GM12875 (cell line): ENCODE data around the gene BMERB1.

Experiments used
- H3K4me3 ChIP-seq: one replicate; pipeline ENCODE4 v1.5.1; 2011; ENCODE audit warnings: low read depth, low read length, control low read depth
- CTCF ChIP-seq: IDR thresholded peaks from 2 replicates; pipeline ENCODE4 v1.5.1; 2011; ENCODE audit warnings: low read depth, mild to moderate bottlenecking, control low read depth, inconsistent platforms, low read length, moderate library complexity, borderline replicate concordance; ENCODE audit not compliant: insufficient read depth

BMERB1 gene

DNA sequence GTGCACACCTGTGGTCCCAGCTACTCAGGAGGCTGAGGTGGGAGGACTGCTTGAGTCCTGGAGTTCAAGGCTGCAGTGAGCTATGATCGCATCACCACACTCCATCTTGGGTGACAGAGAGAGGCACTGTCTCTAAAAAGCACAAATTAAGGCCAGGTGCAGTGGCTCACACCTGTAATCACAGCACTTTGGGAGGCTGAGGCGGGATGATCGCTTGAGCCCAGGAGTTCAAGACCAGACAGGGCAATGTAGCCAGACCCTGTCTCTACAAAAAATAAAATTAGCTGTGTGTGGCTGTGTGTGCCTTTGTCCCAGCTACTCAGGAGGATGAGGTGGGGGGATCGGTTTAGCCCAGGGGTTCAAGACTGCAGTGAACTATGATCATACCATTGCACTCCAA is 81.6 kb downstream of the BMERB1 start:
- no peak overlapping the region for H3K4me3 ChIP-seq
- TF ChIP-seq CTCF, result no peak

DNA sequence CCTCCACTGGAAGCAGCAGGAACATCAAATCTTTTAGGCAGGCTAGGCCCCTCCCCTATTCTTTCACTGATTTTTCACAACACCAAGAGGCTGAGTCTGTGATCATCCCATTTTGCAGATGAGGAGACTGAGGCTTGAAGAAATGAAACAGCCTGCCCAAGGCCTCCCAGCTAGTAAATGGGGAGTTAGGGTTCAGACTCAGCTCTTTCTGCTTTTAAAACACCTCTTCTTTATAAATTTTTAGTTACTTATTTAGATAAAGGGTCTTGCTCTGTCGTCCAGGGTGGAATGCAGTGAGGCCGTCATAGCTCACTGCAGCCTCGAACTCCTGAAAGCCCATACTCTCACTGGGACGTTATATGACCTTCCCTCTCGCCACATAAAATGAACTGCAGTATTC is 82.2 kb downstream of the BMERB1 start:
- no peak overlapping the region for H3K4me3 ChIP-seq
- TF ChIP-seq CTCF, result no peak

- TF ChIP-seq CTCF, result no peak
These were observed 83.5 kb downstream of the BMERB1 start for GRCh38 chr16:15517743-15518377.

DNA sequence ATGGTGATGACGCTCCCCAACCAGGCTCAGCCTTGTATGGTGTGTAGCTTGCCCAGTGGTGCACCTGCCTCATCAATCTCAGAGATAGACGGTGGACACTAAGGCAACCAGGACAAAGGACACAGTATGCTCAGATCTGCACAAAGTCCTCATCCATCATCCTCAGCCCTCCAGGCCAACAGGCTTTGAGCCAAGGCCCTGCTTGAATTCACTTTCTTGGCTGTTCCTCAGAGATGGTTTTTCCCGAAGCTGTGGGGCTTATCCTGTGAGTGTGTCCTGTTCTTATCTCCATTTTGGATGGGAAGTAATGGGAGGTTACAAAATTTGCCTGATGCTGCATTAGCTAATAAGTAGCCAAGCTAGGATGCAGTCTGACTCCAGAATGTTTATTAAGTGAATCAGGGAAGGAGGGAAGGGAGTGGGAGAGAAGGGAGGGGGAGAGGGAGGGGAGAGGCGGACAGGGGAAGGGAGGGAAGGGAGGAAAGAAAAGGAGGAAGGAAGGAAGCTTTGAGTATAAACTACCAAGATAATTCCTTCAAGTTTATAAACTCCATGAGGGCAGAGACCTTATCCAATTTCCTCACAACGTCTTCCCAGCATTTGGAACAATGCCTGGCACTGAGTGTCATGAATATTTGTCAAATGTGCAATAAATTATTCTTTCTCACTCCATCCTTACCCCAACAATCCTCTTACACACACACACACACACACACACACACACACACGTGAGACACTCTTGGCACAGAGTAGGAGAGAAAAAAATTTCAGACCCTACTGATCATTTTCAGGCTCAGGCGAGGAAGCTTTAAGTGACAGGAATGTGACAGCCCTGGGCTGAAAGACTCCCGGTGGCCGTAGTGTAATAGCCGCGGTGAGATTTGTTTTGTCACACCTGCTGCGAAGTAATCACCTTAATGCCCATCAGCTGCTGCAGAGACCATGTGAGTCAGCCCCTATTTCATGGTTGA is 84.3 kb downstream of the BMERB1 start:
- no peak overlapping the region for H3K4me3 ChIP-seq
- no peak for TF ChIP-seq CTCF

More at GRCh38 chr16:15517743-15518377, 83.5 kb downstream of the BMERB1 start:
- H3K4me3 ChIP-seq, result no peak overlapping the region

GRCh38 chr16:15519790-15520189 is 85.4 kb downstream of the BMERB1 start:
- TF ChIP-seq CTCF, result no peak
- H3K4me3 ChIP-seq, result no peak overlapping the region

DNA sequence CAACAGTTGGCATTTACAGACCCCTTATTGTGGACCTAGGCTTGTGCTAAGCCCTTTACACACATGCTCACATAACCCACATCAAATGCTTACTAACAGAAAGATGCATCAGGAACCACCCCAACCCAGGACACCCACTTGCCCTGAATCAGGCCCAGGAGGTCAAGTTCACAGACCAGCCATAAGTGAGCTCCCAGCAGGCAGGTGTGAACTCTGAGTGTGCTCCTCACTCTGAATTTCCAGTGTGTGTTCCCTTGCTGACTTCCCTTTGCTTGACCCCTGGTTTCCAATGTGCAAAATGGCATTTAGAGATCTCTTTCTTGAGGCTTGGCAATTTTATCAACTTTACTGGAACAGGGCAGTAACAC is 87.0 kb downstream of the BMERB1 start:
- no peak for TF ChIP-seq CTCF
- no peak overlapping the region for H3K4me3 ChIP-seq
